ENCODE results near the gene CLDN22.

CLDN22 gene

GRCh38 chr4:183320211-183321059 is at the start of gene CLDN22:
Gene CLDN22, minus strand, starts transcription at chr4:183320276. Its CDS starts 58 bp downstream, at chr4:183320218.
- Histone ChIP-seq H3K36me3 (peaks cover 0 to 16% (median 0%) of the 10 kb centered on the region in 11 experiments; a peak in 7 of 22 replicates), H3K9ac (no peak within 1 kb of the TSS), H3K9me3 (replicated peaks in 1 of 11) (peaks cover 0 to 3% (median 0%) of the 10 kb centered on the region in 11 experiments; a peak in 1 of 22 replicates), H4K20me1 (no peaks in the 10 kb centered on the region), H3K27me3 (no peaks in the 10 kb centered on the region), H3K4me3 (no peak within 1 kb of the TSS), H3K27ac (no peak within 1 kb of the TSS), H3K4me1 (peaks cover 6 to 27% (median 20%) of the 10 kb centered on the region in 10 experiments; a peak in 18 of 20 replicates), H3K4me2 (peak within 1 kb of the TSS in 7 of 11 experiments; percentile 8 to 64 (median 36); a peak in 11 of 22 replicates)
- no peak for TF ChIP-seq Cebpa-rat (IDR thresholded peaks at IDR 0.05)

DNA sequence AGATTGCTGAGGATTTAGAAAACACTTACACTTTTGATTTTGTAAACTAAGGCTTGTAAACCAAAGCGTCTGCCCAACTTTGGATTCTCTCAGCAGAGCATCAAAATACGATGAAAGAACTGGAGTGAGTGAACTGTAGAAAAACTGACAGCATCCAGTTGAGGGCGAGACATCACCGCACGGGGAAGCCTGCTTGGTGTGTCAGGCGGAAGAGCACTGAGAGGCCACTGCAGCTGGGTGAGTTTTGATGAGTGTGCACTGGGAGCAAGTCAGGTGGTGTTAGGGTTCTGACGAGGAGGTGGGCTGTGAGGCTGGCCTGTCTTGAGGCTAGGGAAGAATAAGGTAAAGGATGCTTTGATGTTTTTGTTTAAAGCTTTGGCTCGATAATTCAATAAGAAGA is 49.0 kb upstream of the CLDN22 start:
- Histone ChIP-seq H3K36me3 (no peaks in the 10 kb centered on the region), H3K4me2 (no peak overlapping the region), H3K27ac (no peak overlapping the region), H3K9ac (no peak overlapping the region), H3K4me1 (peaks cover 12 to 17% (median 14%) of the 10 kb centered on the region in 10 experiments), H3K9me3 (replicated peaks in 1 of 11) (peaks cover 15 to 28% (median 21%) of the 10 kb centered on the region in 11 experiments; a peak in 21 of 22 replicates), H3K27me3 (no peaks in the 10 kb centered on the region), H4K20me1 (no peaks in the 10 kb centered on the region), H3K4me3 (no peak overlapping the region)
- no peak for TF ChIP-seq Cebpa-rat (IDR thresholded peaks at IDR 0.05)

- Histone ChIP-seq H3K27me3 (no peaks in the 10 kb centered on the region), H3K36me3 (no peaks in the 10 kb centered on the region), H3K9ac (no peak overlapping the region), H3K27ac (no peak overlapping the region), H3K4me1 (peaks cover 16 to 30% (median 25%) of the 10 kb centered on the region in 10 experiments), H4K20me1 (no peaks in the 10 kb centered on the region), H3K4me2 (no peak overlapping the region), H3K4me3 (no peak overlapping the region), H3K9me3 (replicated peaks in 1 of 11) (peaks cover 0 to 6% (median 0%) of the 10 kb centered on the region in 11 experiments; a peak in 1 of 22 replicates)
- TF ChIP-seq Cebpa-rat (IDR thresholded peaks at IDR 0.05): no peak
These were observed 46.2 kb upstream of the CLDN22 start for GRCh38 chr4:183366206-183366835.

DNA sequence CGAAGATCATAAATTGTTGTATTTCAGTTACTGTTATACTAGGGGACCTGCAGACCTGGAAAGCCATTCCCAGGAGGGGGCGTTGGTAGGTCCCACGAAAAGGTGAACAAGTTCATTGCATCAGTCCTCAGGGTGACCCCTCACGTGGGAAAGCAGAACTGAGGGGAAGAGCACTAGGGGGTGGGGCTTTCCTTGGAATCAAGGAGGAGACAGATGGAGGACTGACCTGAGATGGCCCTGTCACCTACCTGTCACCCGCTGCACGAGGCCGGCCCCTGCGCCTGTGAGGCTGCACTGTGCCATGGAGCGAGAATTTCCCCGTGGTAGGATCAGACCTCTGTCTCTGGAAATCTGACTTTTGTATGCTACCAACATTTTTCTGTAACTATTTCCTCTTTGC is 43.9 kb upstream of the CLDN22 start:
- Histone ChIP-seq H3K27me3 (no peaks in the 10 kb centered on the region), H3K4me3 (0 out of 20 replicates have a peak overlapping the region, but pooled peaks of 1 of the 10 experiments have one; percentile 3), H3K4me2 (peak overlapping the region; percentile 61 to 83 (median 70)), H3K4me1 (peaks cover 19 to 30% (median 25%) of the 10 kb centered on the region in 10 experiments), H3K36me3 (no peaks in the 10 kb centered on the region), H3K9me3 (replicated peaks in 1 of 11) (peaks cover 0 to 4% (median 0%) of the 10 kb centered on the region in 11 experiments; a peak in 3 of 22 replicates), H3K9ac (no peak overlapping the region), H4K20me1 (no peaks in the 10 kb centered on the region), H3K27ac (peak overlapping the region in 2 of 11 experiments; percentile 11 to 32; a peak in 2 of 22 replicates)
- no peak for TF ChIP-seq Cebpa-rat (IDR thresholded peaks at IDR 0.05)

DNA sequence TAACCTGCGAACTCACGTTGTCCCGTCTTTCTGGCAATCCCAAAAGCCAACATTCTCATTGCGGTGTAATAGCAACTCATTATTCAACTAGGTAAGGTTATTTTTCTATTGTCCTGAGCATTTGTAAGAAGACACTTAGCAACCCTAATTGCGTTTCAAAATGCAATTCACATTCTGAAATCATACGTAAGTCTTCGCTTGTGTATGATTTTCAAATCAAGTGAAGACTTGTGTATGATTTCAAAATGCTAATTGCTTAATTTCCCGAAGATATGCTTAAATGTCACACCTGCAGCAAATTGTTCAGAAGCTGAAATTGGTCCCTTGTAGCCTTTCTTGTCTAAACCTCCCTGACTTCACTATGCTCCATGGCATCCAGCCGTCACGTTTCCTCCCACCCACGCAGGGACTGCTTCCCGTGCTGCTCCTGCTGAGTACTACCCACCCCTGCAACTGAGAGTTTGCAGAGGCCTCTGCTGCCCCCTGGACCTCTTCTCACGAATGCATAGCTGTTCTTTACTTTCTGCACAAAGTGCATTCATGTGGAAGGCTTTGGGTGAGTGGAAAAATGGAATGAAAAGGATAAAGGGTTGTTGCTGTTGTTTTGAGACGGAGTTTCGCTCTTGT is 43.0 kb upstream of the CLDN22 start:
- TF ChIP-seq Cebpa-rat (IDR thresholded peaks at IDR 0.05): no peak
- Histone ChIP-seq H3K9me3 (replicated peaks in 1 of 11) (peaks cover 0 to 4% (median 0%) of the 10 kb centered on the region in 11 experiments; a peak in 3 of 22 replicates), H3K27ac (no peak overlapping the region), H4K20me1 (no peaks in the 10 kb centered on the region), H3K4me2 (peak overlapping the region in 6 of 11 experiments; percentile 64 to 83 (median 72); a peak in 8 of 22 replicates), H3K9ac (no peak overlapping the region), H3K4me3 (no peak overlapping the region), H3K27me3 (no peaks in the 10 kb centered on the region), H3K4me1 (peaks cover 21 to 38% (median 30%) of the 10 kb centered on the region in 10 experiments), H3K36me3 (no peaks in the 10 kb centered on the region)

- peaks cover 0 to 4% (median 0%) of the 10 kb centered on the region in 11 experiments; a peak in 3 of 22 replicates for H3K9me3 ChIP-seq (replicated peaks in 1 of 11)
- no peak overlapping the region for H3K9ac ChIP-seq
- no peak overlapping the region for H3K27ac ChIP-seq
- no peak overlapping the region for H3K4me3 ChIP-seq
- H3K27me3 ChIP-seq: no peaks in the 10 kb centered on the region
- no peak overlapping the region for H3K4me2 ChIP-seq
- peaks cover 21 to 39% (median 31%) of the 10 kb centered on the region in 10 experiments for H3K4me1 ChIP-seq
- TF ChIP-seq Cebpa-rat (IDR thresholded peaks at IDR 0.05): no peak
- no peaks in the 10 kb centered on the region for H4K20me1 ChIP-seq
- no peaks in the 10 kb centered on the region for H3K36me3 ChIP-seq
These were observed 42.0 kb upstream of the CLDN22 start for GRCh38 chr4:183362036-183362435.

DNA sequence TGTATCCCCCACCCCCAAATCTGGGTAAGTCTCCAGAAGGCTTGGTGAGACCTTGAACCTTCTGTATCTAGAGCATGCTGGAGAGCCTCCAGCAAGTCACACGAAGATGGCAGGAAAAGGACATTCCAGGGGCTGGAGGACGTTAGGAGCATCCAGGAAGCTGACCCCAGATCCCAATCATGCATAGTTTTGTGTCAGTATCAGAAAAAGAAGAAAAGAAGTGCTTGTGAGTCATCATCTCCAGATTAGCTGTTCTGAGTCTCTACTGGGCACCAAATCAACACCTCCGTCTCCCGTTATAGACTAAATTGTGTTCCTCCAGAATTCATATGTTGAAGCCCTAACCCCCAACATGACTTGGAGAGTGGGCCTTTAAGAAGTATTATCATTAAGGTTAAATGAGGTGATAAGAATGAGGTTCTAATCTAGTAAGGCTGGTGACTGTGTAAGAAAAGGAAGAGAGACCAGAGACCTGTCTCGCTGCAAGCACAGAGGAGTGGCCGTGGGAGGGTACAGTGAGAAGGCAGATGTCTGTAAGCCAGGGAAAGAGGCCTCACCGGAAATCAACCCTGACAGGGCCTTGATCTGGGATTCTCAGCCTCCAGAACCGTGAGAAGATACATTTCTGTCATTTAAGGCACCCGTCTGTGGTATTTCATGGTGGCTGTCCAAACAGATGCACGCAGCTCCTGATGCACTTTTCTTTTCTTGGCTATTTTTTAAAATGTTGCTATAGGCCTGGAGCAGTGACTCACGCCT is 40.3 kb upstream of the CLDN22 start:
- no peak for TF ChIP-seq Cebpa-rat (IDR thresholded peaks at IDR 0.05)
- Histone ChIP-seq H3K4me1 (peaks cover 21 to 38% (median 30%) of the 10 kb centered on the region in 10 experiments), H3K4me3 (no peak overlapping the region), H3K4me2 (no peak overlapping the region), H3K27me3 (no peaks in the 10 kb centered on the region), H3K9me3 (replicated peaks in 1 of 11) (peaks cover 0 to 4% (median 0%) of the 10 kb centered on the region in 11 experiments; a peak in 3 of 22 replicates), H4K20me1 (no peaks in the 10 kb centered on the region), H3K27ac (no peak overlapping the region), H3K36me3 (no peaks in the 10 kb centered on the region), H3K9ac (no peak overlapping the region)

- Histone ChIP-seq H3K27me3 (no peaks in the 10 kb centered on the region), H3K4me1 (peaks cover 5 to 17% (median 10%) of the 10 kb centered on the region in 10 experiments), H3K9ac (no peak overlapping the region), H4K20me1 (no peaks in the 10 kb centered on the region), H3K27ac (no peak overlapping the region), H3K4me3 (no peak overlapping the region), H3K4me2 (peak overlapping the region in 8 of 11 experiments; percentile 3 to 69 (median 44); a peak in 13 of 22 replicates), H3K9me3 (replicated peaks in 1 of 11) (peaks cover 0 to 4% (median 0%) of the 10 kb centered on the region in 11 experiments; a peak in 3 of 22 replicates), H3K36me3 (no peaks in the 10 kb centered on the region)
- TF ChIP-seq Cebpa-rat (IDR thresholded peaks at IDR 0.05): no peak
These were observed 38.2 kb upstream of the CLDN22 start for GRCh38 chr4:183358215-183358755.

Measured in BLaER1 treated with 17β-estradiol and CSF1 and Interleukin-3, amounts not matched to agents 10 nM and 100 nM (cell line).